Natural killer cell (primary cell): ENCODE results near the gene PIEZO1. TPM values are rescaled to one million over a fixed set of nuclear protein-coding genes. Genes with fewer than 3 reads are reported as not detected.

Experiments
- ATAC-seq, 3 donors: fragments of 150-1000 bp in 2 of 3; fragments of 200-7000 bp in 1 of 3; cut with Tn5 transposase; 1 replicate in 1 of 3; 2 replicates in 2 of 3; pipeline ENCODE4 v1.10.0; 2021; ENCODE audit warnings: mild to moderate bottlenecking in 2 of 3, moderate library complexity in 2 of 3
- DNase-seq, 2 donors: peaks; one replicate each; pipeline versions ENCODE4 v3.0.0 to v3.0.0-alpha.2; 2013 to 2021; ENCODE audit warnings: mixed read lengths in 1 of 2
- H3K27ac ChIP-seq: one replicate; pipeline ENCODE4 v1.5.1; 2013; ENCODE audit warnings: mild to moderate bottlenecking, low read length
- H3K27me3 ChIP-seq: one replicate; pipeline ENCODE4 v1.6.1; 2013; ENCODE audit warnings: low read length; ENCODE audit not compliant: control insufficient read depth, insufficient read depth
- H3K36me3 ChIP-seq: one replicate; pipeline ENCODE4 v1.6.1; 2013; ENCODE audit warnings: low read length; ENCODE audit not compliant: control insufficient read depth, insufficient read depth
- H3K4me1 ChIP-seq: one replicate; pipeline ENCODE4 v1.6.1; 2013; ENCODE audit warnings: low read length; ENCODE audit not compliant: control insufficient read depth, insufficient read depth
- H3K4me3 ChIP-seq: one replicate; pipeline ENCODE4 v1.5.1; 2013; ENCODE audit warnings: low read length
- H3K9me3 ChIP-seq: one replicate; pipeline ENCODE4 v1.6.1; 2013; ENCODE audit warnings: low read length; ENCODE audit not compliant: control insufficient read depth, insufficient read depth
- H3K27ac Mint-ChIP-seq, 2 donors: one replicate each; pipeline ENCODE4 v1.8.0; 2022; ENCODE audit warnings: mild to moderate bottlenecking in 2 of 2, mixed read lengths in 2 of 2, moderate library complexity in 1 of 2
- H3K27me3 Mint-ChIP-seq, 2 donors: one replicate each; pipeline ENCODE4 v1.8.0; 2022; ENCODE audit warnings: low read depth in 2 of 2, mixed read lengths in 2 of 2
- H3K36me3 Mint-ChIP-seq: one replicate; pipeline ENCODE4 v1.8.0; 2022; ENCODE audit warnings: mixed read lengths
- H3K4me1 Mint-ChIP-seq, 2 donors: one replicate each; pipeline ENCODE4 v1.8.0; 2022; ENCODE audit warnings: mixed read lengths in 2 of 2
- H3K4me3 Mint-ChIP-seq: one replicate; pipeline ENCODE4 v1.8.0; 2022; ENCODE audit warnings: mild to moderate bottlenecking, moderate library complexity, mixed read lengths
- H3K9me3 Mint-ChIP-seq, 2 donors: one replicate each; pipeline ENCODE4 v1.8.0; 2022; ENCODE audit warnings: mixed read lengths in 2 of 2
- CTCF ChIP-seq: fragments of 200-600 bp; IDR thresholded peaks from one replicate; pipeline ENCODE4 v1.8.0; 2022; ENCODE audit warnings: antibody characterized with exemption
- WGBS: methylation state at CpG from one replicate; pipeline ENCODE4 v1.1.7; 2013; ENCODE audit warnings: missing lambda C conversion rate; ENCODE audit not compliant: insufficient coverage; 5-methylcytosine and 5-hydroxymethylcytosine counted together
- intact Hi-C: fragments of 100-400 bp; cut with micrococcal nuclease; formaldehyde crosslinking; loops from one replicate; pipeline ENCODE4 v1.14.2; 2022
- total RNA-seq, 4 donors: library from RNA; stranded (reverse); fragments of 120-200 nt in 1 of 4; gene quantifications; one replicate each; pipeline versions ENCODE4 v1.2.3 to v1.2.4, GENCODE V29; 2013 to 2022

PIEZO1 gene
- total RNA-seq, 3 donors from 2014 or later (not counting 1 experiment from before 2014, with no cell fraction given), result 172 to 197 (median 183) TPM

DNA sequence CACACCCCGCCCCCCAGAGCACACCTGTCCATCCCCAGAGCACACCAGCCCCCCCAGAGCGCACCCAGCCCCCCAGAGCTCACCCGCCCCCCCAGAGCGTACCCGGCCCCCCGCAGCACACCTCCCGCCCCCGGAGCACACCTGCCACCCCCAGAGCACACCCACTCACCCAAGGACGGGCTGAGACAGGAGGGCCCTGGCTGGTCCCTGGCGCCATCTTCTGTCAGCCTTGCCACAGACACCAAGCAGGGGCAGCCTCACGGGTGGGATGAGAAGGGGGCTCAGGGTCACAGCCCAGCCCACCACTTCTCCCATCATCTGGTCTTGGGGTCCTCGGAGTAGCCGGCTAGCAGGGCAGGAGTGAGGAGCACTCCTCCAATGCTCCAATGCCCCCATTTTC, 31.8 kb downstream of the PIEZO1 start:
- intact Hi-C loops, result no loop called here
- Mint-ChIP-seq H3K27ac (peak overlapping the region in 1 of 2 donors; percentile 37), H3K4me1 (peaks cover 5 to 13% of the 10 kb centered on the region in 2 donors), H3K4me3 (no peak overlapping the region), H3K9me3 (no peaks in the 10 kb centered on the region), H3K36me3 (no peaks in the 10 kb centered on the region), H3K27me3 (no peaks in the 10 kb centered on the region)
- Histone ChIP-seq H3K9me3 (no peaks in the 10 kb centered on the region), H3K4me1 (peaks cover 16% of the 10 kb centered on the region), H3K27ac (no peak overlapping the region), H3K36me3 (peaks cover 4% of the 10 kb centered on the region), H3K4me3 (no peak overlapping the region), H3K27me3 (no peaks in the 10 kb centered on the region)
- WGBS, result 77% methylated on average over 3 of the region's 13 CpGs
- TF ChIP-seq CTCF, result no peak
- DNase-seq, result no peak
- no peak for ATAC-seq

GRCh38 chr16:88752386-88753002, 32.5 kb downstream of the PIEZO1 start:
- no peak for ATAC-seq
- H3K9me3 Mint-ChIP-seq, result no peaks in the 10 kb centered on the region
- no peaks in the 10 kb centered on the region for H3K9me3 ChIP-seq
- H3K27ac ChIP-seq, result no peak overlapping the region
- no peaks in the 10 kb centered on the region for H3K27me3 ChIP-seq
- intact Hi-C loops, result no loop called here
- no peak for TF ChIP-seq CTCF
- peaks cover 15% of the 10 kb centered on the region for H3K4me1 ChIP-seq
- no peak overlapping the region for H3K4me3 Mint-ChIP-seq
- no peaks in the 10 kb centered on the region for H3K27me3 Mint-ChIP-seq
- 93% methylated on average over 16 of the region's 16 CpGs for WGBS
- peaks cover 8% of the 10 kb centered on the region for H3K36me3 ChIP-seq
- H3K27ac Mint-ChIP-seq, result no peak overlapping the region
- no peak overlapping the region for H3K4me3 ChIP-seq
- no peak for DNase-seq
- H3K36me3 Mint-ChIP-seq, result no peaks in the 10 kb centered on the region
- H3K4me1 Mint-ChIP-seq, result peaks cover 4 to 7% of the 10 kb centered on the region in 2 donors

- Mint-ChIP-seq H3K4me1 (peaks cover 7 to 17% of the 10 kb centered on the region in 2 donors), H3K9me3 (no peaks in the 10 kb centered on the region), H3K4me3 (no peak overlapping the region), H3K36me3 (no peaks in the 10 kb centered on the region), H3K27me3 (no peaks in the 10 kb centered on the region), H3K27ac (no peak overlapping the region)
- DNase-seq, result no peak
- Histone ChIP-seq H3K27ac (no peak overlapping the region), H3K9me3 (no peaks in the 10 kb centered on the region), H3K36me3 (peaks cover 8% of the 10 kb centered on the region), H3K4me1 (peaks cover 19% of the 10 kb centered on the region), H3K4me3 (no peak overlapping the region), H3K27me3 (no peaks in the 10 kb centered on the region)
- WGBS, result 94% methylated on average over 12 of the region's 12 CpGs
- intact Hi-C loops, result no loop called here
- TF ChIP-seq CTCF, result no peak
- ATAC-seq, result no peak
These were observed 34.2 kb downstream of the PIEZO1 start for GRCh38 chr16:88750854-88751253.

GRCh38 chr16:88749358-88749757, 35.7 kb downstream of the PIEZO1 start:
- WGBS, result 90% methylated on average over 26 of the region's 26 CpGs
- Mint-ChIP-seq H3K9me3 (no peaks in the 10 kb centered on the region), H3K27me3 (no peaks in the 10 kb centered on the region), H3K36me3 (no peaks in the 10 kb centered on the region), H3K4me1 (peaks cover 9 to 25% of the 10 kb centered on the region in 2 donors), H3K4me3 (no peak overlapping the region), H3K27ac (no peak overlapping the region)
- peaks cover 30% of the 10 kb centered on the region for H3K4me1 ChIP-seq
- DNase-seq (no peak), ATAC-seq (no peak)
- H3K4me3 ChIP-seq, result no peak overlapping the region
- no peak overlapping the region for H3K27ac ChIP-seq
- peaks cover 8% of the 10 kb centered on the region for H3K36me3 ChIP-seq
- intact Hi-C loops, result no loop called here
- no peak for TF ChIP-seq CTCF
- H3K27me3 ChIP-seq, result no peaks in the 10 kb centered on the region
- no peaks in the 10 kb centered on the region for H3K9me3 ChIP-seq
